Coronary artery (tissue), 2 donors: ENCODE data around the gene NMT1.

Source experiments
- DNase-seq: peaks from one replicate; pipeline ENCODE4 v3.0.0-alpha.2; 2017; ENCODE audit warnings: low spot score
- H3K27ac ChIP-seq, 2 donors: fragments of 200-600 bp; sonication (generic); one replicate each; pipeline ENCODE4 v1.5.1; 2016 to 2019
- H3K4me3 ChIP-seq: fragments of 200-600 bp; sonication (generic); 2 replicates; pipeline ENCODE4 v1.5.1; 2016; ENCODE audit warnings: mild to moderate bottlenecking, moderate library complexity
- TF ChIP-seq, protein P1 (sequence below): fragments of 200-600 bp; sonication (generic); IDR thresholded peaks from one replicate; pipeline ENCODE4 v1.5.1; 2019; ENCODE audit warnings: antibody characterized with exemption

Gene NMT1

DNA sequence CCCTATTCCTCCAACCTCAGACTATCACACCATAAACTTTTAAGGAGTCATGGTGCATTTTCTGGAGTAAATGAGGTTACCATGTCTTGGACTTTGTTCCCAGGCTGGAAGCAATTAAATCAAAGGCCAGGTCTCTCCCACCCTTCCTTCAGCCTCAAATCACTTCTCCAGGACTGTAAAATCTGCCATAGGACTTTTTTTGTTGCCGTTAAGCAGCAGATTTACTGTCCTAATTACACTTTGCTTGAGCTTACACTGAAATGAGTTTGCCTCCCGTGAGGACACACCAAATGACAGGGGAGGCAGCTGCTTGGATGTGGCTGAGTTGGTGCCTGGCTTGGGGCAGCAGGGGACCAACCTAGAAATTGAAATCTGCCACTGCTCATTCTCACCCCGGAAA lies 24.4 kb upstream of the NMT1 start:
- Histone ChIP-seq H3K27ac (no peak overlapping the region), H3K4me3 (no peak overlapping the region)
- DNase-seq: no peak
- TF ChIP-seq, protein P1, sequence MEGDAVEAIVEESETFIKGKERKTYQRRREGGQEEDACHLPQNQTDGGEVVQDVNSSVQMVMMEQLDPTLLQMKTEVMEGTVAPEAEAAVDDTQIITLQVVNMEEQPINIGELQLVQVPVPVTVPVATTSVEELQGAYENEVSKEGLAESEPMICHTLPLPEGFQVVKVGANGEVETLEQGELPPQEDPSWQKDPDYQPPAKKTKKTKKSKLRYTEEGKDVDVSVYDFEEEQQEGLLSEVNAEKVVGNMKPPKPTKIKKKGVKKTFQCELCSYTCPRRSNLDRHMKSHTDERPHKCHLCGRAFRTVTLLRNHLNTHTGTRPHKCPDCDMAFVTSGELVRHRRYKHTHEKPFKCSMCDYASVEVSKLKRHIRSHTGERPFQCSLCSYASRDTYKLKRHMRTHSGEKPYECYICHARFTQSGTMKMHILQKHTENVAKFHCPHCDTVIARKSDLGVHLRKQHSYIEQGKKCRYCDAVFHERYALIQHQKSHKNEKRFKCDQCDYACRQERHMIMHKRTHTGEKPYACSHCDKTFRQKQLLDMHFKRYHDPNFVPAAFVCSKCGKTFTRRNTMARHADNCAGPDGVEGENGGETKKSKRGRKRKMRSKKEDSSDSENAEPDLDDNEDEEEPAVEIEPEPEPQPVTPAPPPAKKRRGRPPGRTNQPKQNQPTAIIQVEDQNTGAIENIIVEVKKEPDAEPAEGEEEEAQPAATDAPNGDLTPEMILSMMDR: no peak

DNA sequence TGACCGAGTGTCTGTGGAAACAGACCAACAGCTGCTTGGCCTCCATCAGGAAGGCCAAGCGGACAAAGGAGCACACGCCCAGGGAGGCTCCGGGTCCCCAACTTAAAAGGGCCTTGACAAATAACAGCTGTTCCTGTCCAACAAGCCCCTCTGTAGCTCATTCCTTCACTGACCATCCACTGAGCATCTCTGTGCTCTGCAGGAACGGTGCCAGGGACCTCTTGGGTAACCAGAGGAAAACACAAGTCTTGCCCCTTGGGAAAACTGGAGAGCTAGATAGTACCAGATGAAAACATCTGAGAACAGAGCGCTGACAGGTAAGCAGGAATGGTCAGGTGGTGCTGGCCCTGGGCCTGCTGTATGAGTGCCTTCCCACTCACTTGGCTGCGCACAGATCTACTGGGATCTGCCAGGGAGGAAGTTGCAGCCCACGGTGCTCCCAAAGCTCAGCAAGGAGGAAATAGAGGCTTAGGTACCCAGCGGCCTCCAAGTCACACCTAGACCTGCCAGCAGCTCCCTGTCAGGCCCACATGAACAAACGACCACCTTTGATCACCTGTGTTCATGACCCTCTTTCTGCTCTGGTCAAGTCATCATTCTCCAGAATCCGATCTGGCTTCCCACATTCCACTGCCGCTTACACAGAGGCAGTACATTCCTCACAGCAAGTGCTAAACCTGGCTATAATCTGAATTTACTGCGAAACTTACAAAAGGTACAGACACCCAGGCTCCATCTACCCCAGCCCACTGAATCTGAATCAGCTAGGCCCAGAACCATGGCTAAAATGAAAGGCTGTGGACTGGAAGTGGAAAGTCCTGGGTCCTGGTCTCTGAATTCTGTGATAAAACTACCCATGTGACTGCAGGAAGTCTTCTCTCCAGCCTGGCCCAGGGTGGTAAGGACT lies 22.1 kb upstream of the NMT1 start:
- H3K27ac ChIP-seq: peak overlapping the region in 1 of 2 donors; percentile 6
- no peak overlapping the region for H3K4me3 ChIP-seq
- TF ChIP-seq, protein P1: no peak
- DNase-seq: no peak

DNA sequence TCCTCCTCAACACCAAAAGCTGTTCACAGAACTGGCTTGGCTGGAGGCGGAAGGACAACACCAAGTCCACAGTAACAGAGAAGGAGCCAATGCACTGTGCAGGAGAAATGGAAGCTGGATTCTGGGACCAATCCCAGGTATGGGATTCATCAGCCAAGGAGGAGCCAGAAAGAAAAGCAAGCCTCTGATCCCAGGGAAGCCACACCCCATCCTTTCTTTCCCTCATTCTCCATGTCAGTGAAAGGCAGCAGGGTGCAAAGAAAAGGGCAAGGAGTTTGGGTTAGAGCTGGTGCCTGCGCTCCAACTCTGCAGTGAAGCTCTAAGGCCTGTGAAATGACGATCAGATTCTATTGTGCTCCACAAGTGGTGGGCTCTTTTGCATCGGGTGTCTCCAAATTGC lies 20.7 kb upstream of the NMT1 start:
- H3K4me3 ChIP-seq: no peak overlapping the region
- no peak overlapping the region for H3K27ac ChIP-seq
- TF ChIP-seq, protein P1: no peak
- no peak for DNase-seq

DNA sequence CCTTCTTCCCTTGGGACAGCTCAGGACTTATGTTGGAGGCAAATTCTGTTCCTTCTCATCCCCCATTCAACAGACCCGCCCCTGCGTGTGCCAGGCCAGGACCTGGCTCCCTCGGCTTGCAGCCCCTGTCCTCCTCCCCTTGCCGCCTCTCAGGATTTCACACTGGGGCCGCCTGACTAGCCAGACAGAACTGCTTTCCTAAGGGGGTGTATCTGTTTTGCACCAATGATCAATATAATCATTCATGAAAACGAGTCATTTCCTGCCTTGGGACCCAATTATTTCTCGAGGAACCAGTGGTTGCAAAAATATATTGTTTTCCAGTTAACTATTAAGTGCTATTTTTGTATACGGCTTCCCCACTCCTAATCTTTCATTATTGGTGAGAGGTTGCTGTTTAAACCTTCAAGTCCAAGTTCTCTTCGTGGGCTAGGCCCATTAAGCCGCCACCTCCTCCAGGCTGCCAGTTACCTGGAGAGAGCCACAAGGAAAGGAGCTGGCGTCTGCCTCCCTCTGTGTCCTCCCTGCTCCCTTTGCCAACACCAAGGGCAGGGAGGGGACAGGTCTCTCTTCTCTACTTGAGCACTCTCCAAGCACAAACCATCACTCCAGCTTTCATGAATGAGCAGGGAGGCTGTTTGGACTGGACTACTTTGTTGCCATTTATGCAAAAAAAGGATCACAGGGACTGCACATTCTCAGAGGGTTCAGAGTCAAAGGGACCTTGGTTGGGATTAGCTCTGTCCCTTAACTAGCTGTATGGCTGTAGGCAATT lies 18.6 kb upstream of the NMT1 start:
- H3K4me3 ChIP-seq: no peak overlapping the region
- DNase-seq: no peak
- no peak overlapping the region for H3K27ac ChIP-seq
- TF ChIP-seq, protein P1: no peak

DNA sequence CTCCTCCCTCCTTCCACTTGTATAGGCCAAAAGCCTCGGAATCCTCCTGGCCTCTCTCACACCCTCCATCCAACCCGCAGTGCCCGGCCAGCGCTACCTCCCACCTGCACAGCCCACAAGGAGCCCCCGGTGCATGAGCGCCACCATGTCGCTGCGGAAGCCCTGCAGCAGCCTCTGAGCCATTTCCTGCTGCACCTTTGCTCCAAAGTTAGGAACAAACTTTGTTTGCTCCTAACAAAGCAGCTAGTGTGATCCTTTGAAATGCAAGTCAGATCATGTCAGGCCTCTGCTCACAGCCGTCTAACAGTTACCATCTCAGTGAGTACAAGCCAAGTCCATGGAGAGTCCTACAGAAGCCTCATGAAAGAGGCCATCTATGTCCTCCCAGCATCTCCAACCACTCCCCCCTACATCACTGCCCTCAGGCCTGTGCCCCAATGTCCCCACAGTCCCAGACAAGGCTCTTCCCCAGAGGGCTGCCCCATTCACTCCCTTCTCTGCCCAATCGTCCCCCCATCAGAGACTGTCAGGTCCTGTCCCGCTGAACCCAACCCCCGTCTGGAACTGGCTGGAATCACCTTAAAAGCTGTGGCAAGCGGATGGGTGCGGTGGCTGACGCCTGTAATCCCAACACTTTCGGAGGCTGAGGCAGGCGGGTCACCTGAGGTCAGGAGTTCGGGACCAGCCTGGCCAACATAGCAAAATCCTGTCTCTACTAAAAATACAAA lies 17.1 kb upstream of the NMT1 start:
- Histone ChIP-seq H3K27ac (peak overlapping the region in 1 of 2 donors; percentile 45), H3K4me3 (no peak overlapping the region)
- no peak for DNase-seq
- TF ChIP-seq, protein P1: no peak

DNA sequence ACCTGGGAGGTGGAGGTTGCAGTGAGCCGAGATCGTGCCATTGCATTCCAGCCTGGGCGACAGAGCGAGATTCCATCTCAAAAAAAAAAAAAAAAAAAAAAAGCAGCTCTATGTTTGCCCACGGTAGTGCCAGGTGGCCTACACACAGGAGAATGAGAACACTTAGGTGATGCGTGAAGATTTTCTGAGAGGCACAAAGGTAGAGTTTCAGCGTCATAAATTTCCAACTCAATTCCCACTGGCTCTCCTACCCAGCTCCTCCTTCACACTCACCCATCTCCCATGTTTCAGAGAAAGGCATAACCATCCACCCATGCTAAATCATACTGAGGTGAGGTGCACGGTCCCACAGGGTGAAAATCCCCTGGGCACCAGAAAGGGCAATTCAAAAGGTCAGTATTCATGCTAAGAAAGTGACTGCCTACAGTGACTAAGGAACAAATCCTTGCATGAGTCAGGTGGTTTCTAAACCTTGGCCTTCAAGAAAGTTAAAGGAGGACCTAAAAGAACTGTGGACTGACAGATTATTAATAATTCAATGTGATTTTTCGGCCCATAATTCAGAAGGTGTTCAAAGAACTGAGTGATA lies 14.5 kb upstream of the NMT1 start:
- TF ChIP-seq, protein P1: no peak
- Histone ChIP-seq H3K4me3 (no peak overlapping the region), H3K27ac (no peak overlapping the region)
- no peak for DNase-seq
